ENCODE results near the gene RABGAP1L.

- TF ChIP-seq CTCF (IDR thresholded peaks at IDR 0.05): no peak
- TF ChIP-seq EZH2 (IDR thresholded peaks at IDR 0.05): no peak
Observed at GRCh38 chr1:175005085-175005783, 845.9 kb downstream of the RABGAP1L start.
